Stimulated activated CD8-positive, alpha-beta memory T cell treated with anti-CD3 and anti-CD28 coated beads, Interleukin-2, amount 100 ng/mL, for 48 hours (primary cell): ENCODE measurements around the gene PFDN4.
"Not testable (repeated sequence)": the region's sequence is repeated elsewhere in the genome, so short reads cannot be mapped to it uniquely, and the experiment has no call there.

Experiments used
- DNase-seq, 2 donors: peaks; one replicate each; pipeline ENCODE4 v3.0.0-alpha.2; 2020; ENCODE audit warnings: low read depth in 2 of 2

Gene PFDN4

GRCh38 chr20:54223751-54224150, 15.9 kb downstream of the PFDN4 start:
- DNase-seq: no peak

GRCh38 chr20:54224642-54225041, 16.8 kb downstream of the PFDN4 start:
- not testable (repeated sequence) for DNase-seq

- DNase-seq: no peak
These were observed 19.4 kb downstream of the PFDN4 start for GRCh38 chr20:54227241-54227640.

GRCh38 chr20:54227751-54228150, 19.9 kb downstream of the PFDN4 start:
- no peak for DNase-seq

- no peak for DNase-seq
These were observed 21.0 kb downstream of the PFDN4 start for GRCh38 chr20:54228841-54229240.

GRCh38 chr20:54229566-54230160, 21.8 kb downstream of the PFDN4 start:
- no peak for DNase-seq

GRCh38 chr20:54231036-54231435, 23.1 kb downstream of the PFDN4 start:
- no peak for DNase-seq

- DNase-seq: no peak
These were observed 27.1 kb downstream of the PFDN4 start for GRCh38 chr20:54234991-54235390.

GRCh38 chr20:54237116-54237943, 29.4 kb downstream of the PFDN4 start:
- DNase-seq: no peak

GRCh38 chr20:54244113-54244512, 36.2 kb downstream of the PFDN4 start:
- no peak for DNase-seq

- DNase-seq: not testable (repeated sequence)
These were observed 40.8 kb downstream of the PFDN4 start for GRCh38 chr20:54248705-54249104.

GRCh38 chr20:54250691-54251090, 42.8 kb downstream of the PFDN4 start:
- no peak for DNase-seq

GRCh38 chr20:54251096-54251495, 43.2 kb downstream of the PFDN4 start:
- DNase-seq: no peak

- no peak for DNase-seq
These were observed 46.7 kb downstream of the PFDN4 start for GRCh38 chr20:54254596-54254995.

GRCh38 chr20:54255157-54255556, 47.3 kb downstream of the PFDN4 start:
- no peak for DNase-seq

- DNase-seq: no peak
These were observed 48.3 kb downstream of the PFDN4 start for GRCh38 chr20:54256202-54256601.

GRCh38 chr20:54257071-54257816, 49.4 kb downstream of the PFDN4 start:
- DNase-seq: no peak

- DNase-seq: no peak
These were observed 52.2 kb downstream of the PFDN4 start for GRCh38 chr20:54260116-54260515.

GRCh38 chr20:54262671-54263070, 54.8 kb downstream of the PFDN4 start:
- no peak for DNase-seq

GRCh38 chr20:54263116-54263690, 55.3 kb downstream of the PFDN4 start:
- DNase-seq: no peak

GRCh38 chr20:54265791-54266190, 57.9 kb downstream of the PFDN4 start:
- DNase-seq: not testable (repeated sequence)

- DNase-seq: no peak
These were observed 59.0 kb downstream of the PFDN4 start for GRCh38 chr20:54266844-54267243.
